ENCODE data around the gene MCAT.

MCAT gene

GRCh38 chr22:43172191-43172590 is 29.0 kb upstream of the MCAT start:
- no peak for DNase-seq (ENCODE audit: low read depth)
- H3K4me3 ChIP-seq (ENCODE audit: low read length): no peak overlapping the region
- TF ChIP-seq CTCF (conservative IDR thresholded peaks at IDR 0.05; ENCODE audit: low read length): no peak

GRCh38 chr22:43171607-43172006 is 28.4 kb upstream of the MCAT start:
- no peak overlapping the region for H3K4me3 ChIP-seq (ENCODE audit: low read length)
- DNase-seq (ENCODE audit: low read depth): no peak
- TF ChIP-seq CTCF (conservative IDR thresholded peaks at IDR 0.05; ENCODE audit: low read length): no peak

GRCh38 chr22:43171019-43171491 is 27.9 kb upstream of the MCAT start:
- no peak for DNase-seq (ENCODE audit: low read depth)
- TF ChIP-seq CTCF (conservative IDR thresholded peaks at IDR 0.05; ENCODE audit: low read length): no peak
- no peak overlapping the region for H3K4me3 ChIP-seq (ENCODE audit: low read length)

- TF ChIP-seq CTCF (conservative IDR thresholded peaks at IDR 0.05; ENCODE audit: low read length): no peak
- no peak for DNase-seq (ENCODE audit: low read depth)
- no peak overlapping the region for H3K4me3 ChIP-seq (ENCODE audit: low read length)
Observed at GRCh38 chr22:43170131-43170480, 26.9 kb upstream of the MCAT start.

GRCh38 chr22:43169310-43170130 is 26.3 kb upstream of the MCAT start:
- TF ChIP-seq CTCF (conservative IDR thresholded peaks at IDR 0.05; ENCODE audit: low read length): no peak
- no peak overlapping the region for H3K4me3 ChIP-seq (ENCODE audit: low read length)
- DNase-seq (ENCODE audit: low read depth): no peak

- DNase-seq (ENCODE audit: low read depth): peak; percentile 70
- TF ChIP-seq CTCF (conservative IDR thresholded peaks at IDR 0.05; ENCODE audit: low read length): no peak
Observed at GRCh38 chr22:43168471-43169309, 25.5 kb upstream of the MCAT start.

More at GRCh38 chr22:43168471-43169309, 25.5 kb upstream of the MCAT start:
- no peak overlapping the region for H3K4me3 ChIP-seq (ENCODE audit: low read length)
